ENCODE data around the gene ADGRV1. TPM values are rescaled to one million over a fixed set of nuclear protein-coding genes. Genes with fewer than 3 reads are reported as not detected.
"Not testable (repeated sequence)": the region's sequence is repeated elsewhere in the genome, so short reads cannot be mapped to it uniquely, and the experiment has no call there.

Gene ADGRV1
- total RNA-seq, 1 experiment from 2014 or later: not detected

- H3K9me3 Mint-ChIP-seq (ENCODE audit: unreplicated experiment): no peaks in the 10 kb centered on the region
- no peaks in the 10 kb centered on the region for H3K36me3 Mint-ChIP-seq (ENCODE audit: insufficient read depth, unreplicated experiment)
- peaks cover 45% of the 10 kb centered on the region for H3K27me3 Mint-ChIP-seq (ENCODE audit: insufficient read depth, unreplicated experiment)
- intact Hi-C loops (cut with micrococcal nuclease): no loop called here
- H3K27ac Mint-ChIP-seq (ENCODE audit: low read depth, unreplicated experiment): no peak overlapping the region
- H3K4me3 Mint-ChIP-seq (ENCODE audit: unreplicated experiment): no peak overlapping the region
- TF ChIP-seq CTCF (IDR thresholded peaks at IDR 0.05; ENCODE audit: unreplicated experiment): no peak
- POLR2A ChIA-PET: no interaction called here
- CTCF ChIA-PET: no interaction called here
- H3K4me1 Mint-ChIP-seq (ENCODE audit: insufficient read depth, unreplicated experiment): no peaks in the 10 kb centered on the region
- BruUV-seq (replicated peaks): no TSS peak
- DNase-seq (ENCODE audit: unreplicated experiment): no peak
Observed at GRCh38 chr5:90655423-90655822, 96.8 kb downstream of the ADGRV1 start.

- DNase-seq (ENCODE audit: unreplicated experiment): no peak
- H3K4me3 Mint-ChIP-seq (ENCODE audit: unreplicated experiment): no peak overlapping the region
- no peaks in the 10 kb centered on the region for H3K4me1 Mint-ChIP-seq (ENCODE audit: insufficient read depth, unreplicated experiment)
- no TSS peak for BruUV-seq (replicated peaks)
- no peaks in the 10 kb centered on the region for H3K36me3 Mint-ChIP-seq (ENCODE audit: insufficient read depth, unreplicated experiment)
- ChIA-PET CTCF (no interaction called here), POLR2A (interaction anchor here (0.7 kb wide), 1 partner anchor 636 kb away, joined by 3 read pairs; no protein-coding TSS in a partner anchor)
- H3K27ac Mint-ChIP-seq (ENCODE audit: low read depth, unreplicated experiment): no peak overlapping the region
- intact Hi-C loops (cut with micrococcal nuclease): no loop called here
- H3K27me3 Mint-ChIP-seq (ENCODE audit: insufficient read depth, unreplicated experiment): peaks cover 29% of the 10 kb centered on the region
- H3K9me3 Mint-ChIP-seq (ENCODE audit: unreplicated experiment): no peaks in the 10 kb centered on the region
- no peak for TF ChIP-seq CTCF (IDR thresholded peaks at IDR 0.05; ENCODE audit: unreplicated experiment)
Observed at GRCh38 chr5:90657030-90657429, 98.4 kb downstream of the ADGRV1 start.

- no peaks in the 10 kb centered on the region for H3K36me3 Mint-ChIP-seq (ENCODE audit: insufficient read depth, unreplicated experiment)
- ChIA-PET CTCF (no interaction called here), POLR2A (interaction anchor here (0.7 kb wide), 1 partner anchor 637 kb away, joined by 3 read pairs; no protein-coding TSS in a partner anchor)
- no peak for TF ChIP-seq CTCF (IDR thresholded peaks at IDR 0.05; ENCODE audit: unreplicated experiment)
- H3K27ac Mint-ChIP-seq (ENCODE audit: low read depth, unreplicated experiment): no peak overlapping the region
- H3K27me3 Mint-ChIP-seq (ENCODE audit: insufficient read depth, unreplicated experiment): peaks cover 25% of the 10 kb centered on the region
- no peaks in the 10 kb centered on the region for H3K9me3 Mint-ChIP-seq (ENCODE audit: unreplicated experiment)
- DNase-seq (ENCODE audit: unreplicated experiment): no peak
- no TSS peak for BruUV-seq (replicated peaks)
- H3K4me1 Mint-ChIP-seq (ENCODE audit: insufficient read depth, unreplicated experiment): no peaks in the 10 kb centered on the region
- no peak overlapping the region for H3K4me3 Mint-ChIP-seq (ENCODE audit: unreplicated experiment)
- intact Hi-C loops (cut with micrococcal nuclease): no loop called here
Observed at GRCh38 chr5:90657788-90658187, 99.2 kb downstream of the ADGRV1 start.

- Mint-ChIP-seq H3K4me1 (ENCODE audit: insufficient read depth, unreplicated experiment) (no peaks in the 10 kb centered on the region), H3K4me3 (ENCODE audit: unreplicated experiment) (no peak overlapping the region), H3K27ac (ENCODE audit: low read depth, unreplicated experiment) (no peak overlapping the region), H3K27me3 (ENCODE audit: insufficient read depth, unreplicated experiment) (peaks cover 16% of the 10 kb centered on the region), H3K9me3 (ENCODE audit: unreplicated experiment) (no peaks in the 10 kb centered on the region), H3K36me3 (ENCODE audit: insufficient read depth, unreplicated experiment) (no peaks in the 10 kb centered on the region)
- no TSS peak for BruUV-seq (replicated peaks)
- no peak for TF ChIP-seq CTCF (IDR thresholded peaks at IDR 0.05; ENCODE audit: unreplicated experiment)
- POLR2A ChIA-PET: no interaction called here
- CTCF ChIA-PET: interaction anchor here (0.6 kb wide), 1 partner anchor 249 kb away, joined by 3 read pairs; the partner anchor contains the start of gene CETN3
- intact Hi-C loops (cut with micrococcal nuclease): no loop called here
- no peak for DNase-seq (ENCODE audit: unreplicated experiment)
Observed at GRCh38 chr5:90658620-90659019, 100.0 kb downstream of the ADGRV1 start.

GRCh38 chr5:90668079-90668565 lies 109.5 kb downstream of the ADGRV1 start:
- BruUV-seq (replicated peaks); H3K36me3 Mint-ChIP-seq (ENCODE audit: insufficient read depth, unreplicated experiment); POLR2A ChIA-PET; H3K9me3 Mint-ChIP-seq (ENCODE audit: unreplicated experiment); H3K4me3 Mint-ChIP-seq (ENCODE audit: unreplicated experiment); H3K27ac Mint-ChIP-seq (ENCODE audit: low read depth, unreplicated experiment); DNase-seq (ENCODE audit: unreplicated experiment); H3K4me1 Mint-ChIP-seq (ENCODE audit: insufficient read depth, unreplicated experiment); intact Hi-C loops (cut with micrococcal nuclease): not testable (repeated sequence)
- peaks cover 35% of the 10 kb centered on the region for H3K27me3 Mint-ChIP-seq (ENCODE audit: insufficient read depth, unreplicated experiment)
- CTCF ChIA-PET: interaction anchor here (1.0 kb wide), 1 partner anchor 12 kb away, joined by 3 read pairs; no protein-coding TSS in a partner anchor
